ENCODE results near the gene DARS1. TPM values are rescaled to one million over a fixed set of nuclear protein-coding genes. Genes with fewer than 3 reads are reported as not detected.

DARS1 gene
- total RNA-seq, 4 donors from 2014 or later: 58.7 to 73.6 (median 65.7) TPM

GRCh38 chr2:135954020-135954601 lies 31.3 kb downstream of the DARS1 start:
- no peak for DNase-seq (ENCODE audit: low spot score in 2 of 2)
- WGBS, 2 donors: 95 to 97% methylated on average over 5 of the region's 5 CpGs
- no peak overlapping the region for H3K4me3 ChIP-seq (ENCODE audit: low read depth, poor library complexity, severe bottlenecking)
- TF ChIP-seq, protein P1, sequence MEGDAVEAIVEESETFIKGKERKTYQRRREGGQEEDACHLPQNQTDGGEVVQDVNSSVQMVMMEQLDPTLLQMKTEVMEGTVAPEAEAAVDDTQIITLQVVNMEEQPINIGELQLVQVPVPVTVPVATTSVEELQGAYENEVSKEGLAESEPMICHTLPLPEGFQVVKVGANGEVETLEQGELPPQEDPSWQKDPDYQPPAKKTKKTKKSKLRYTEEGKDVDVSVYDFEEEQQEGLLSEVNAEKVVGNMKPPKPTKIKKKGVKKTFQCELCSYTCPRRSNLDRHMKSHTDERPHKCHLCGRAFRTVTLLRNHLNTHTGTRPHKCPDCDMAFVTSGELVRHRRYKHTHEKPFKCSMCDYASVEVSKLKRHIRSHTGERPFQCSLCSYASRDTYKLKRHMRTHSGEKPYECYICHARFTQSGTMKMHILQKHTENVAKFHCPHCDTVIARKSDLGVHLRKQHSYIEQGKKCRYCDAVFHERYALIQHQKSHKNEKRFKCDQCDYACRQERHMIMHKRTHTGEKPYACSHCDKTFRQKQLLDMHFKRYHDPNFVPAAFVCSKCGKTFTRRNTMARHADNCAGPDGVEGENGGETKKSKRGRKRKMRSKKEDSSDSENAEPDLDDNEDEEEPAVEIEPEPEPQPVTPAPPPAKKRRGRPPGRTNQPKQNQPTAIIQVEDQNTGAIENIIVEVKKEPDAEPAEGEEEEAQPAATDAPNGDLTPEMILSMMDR (IDR thresholded peaks at IDR 0.05): no peak
- no peak for TF ChIP-seq POLR2A (IDR thresholded peaks at IDR 0.05)
- intact Hi-C loops (cut with DNase I; ENCODE audit: low total_unique reads): no loop called here

DNA sequence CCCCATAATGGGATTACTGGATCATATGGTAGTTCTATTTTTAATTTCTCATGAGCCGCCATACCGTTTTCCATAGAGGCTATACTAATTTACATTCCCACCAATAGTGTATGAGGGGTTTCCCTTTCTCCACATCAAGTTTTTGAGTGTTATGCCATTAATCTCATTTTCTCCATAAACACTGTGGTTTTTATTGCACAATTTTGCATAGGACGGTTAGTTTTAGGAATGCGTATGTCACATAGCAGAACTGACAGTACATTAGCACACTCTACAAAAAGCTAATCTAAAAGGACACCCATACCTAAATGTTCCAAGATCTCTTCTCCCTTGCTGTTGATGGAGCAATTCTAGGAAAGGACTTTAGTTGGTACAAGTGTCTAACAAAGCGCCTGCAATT lies 32.5 kb downstream of the DARS1 start:
- intact Hi-C loops (cut with DNase I; ENCODE audit: low total_unique reads): no loop called here
- no peak for DNase-seq (ENCODE audit: low spot score in 2 of 2)
- no peak overlapping the region for H3K4me3 ChIP-seq (ENCODE audit: low read depth, poor library complexity, severe bottlenecking)
- TF ChIP-seq POLR2A (IDR thresholded peaks at IDR 0.05): no peak
- TF ChIP-seq, protein P1 (IDR thresholded peaks at IDR 0.05): no peak
- WGBS, 2 donors: 95 to 96% methylated on average over 5 of the region's 5 CpGs

GRCh38 chr2:135951041-135951583 lies 34.3 kb downstream of the DARS1 start:
- no peak overlapping the region for H3K4me3 ChIP-seq (ENCODE audit: low read depth, poor library complexity, severe bottlenecking)
- intact Hi-C loops (cut with DNase I; ENCODE audit: low total_unique reads): no loop called here

DNA sequence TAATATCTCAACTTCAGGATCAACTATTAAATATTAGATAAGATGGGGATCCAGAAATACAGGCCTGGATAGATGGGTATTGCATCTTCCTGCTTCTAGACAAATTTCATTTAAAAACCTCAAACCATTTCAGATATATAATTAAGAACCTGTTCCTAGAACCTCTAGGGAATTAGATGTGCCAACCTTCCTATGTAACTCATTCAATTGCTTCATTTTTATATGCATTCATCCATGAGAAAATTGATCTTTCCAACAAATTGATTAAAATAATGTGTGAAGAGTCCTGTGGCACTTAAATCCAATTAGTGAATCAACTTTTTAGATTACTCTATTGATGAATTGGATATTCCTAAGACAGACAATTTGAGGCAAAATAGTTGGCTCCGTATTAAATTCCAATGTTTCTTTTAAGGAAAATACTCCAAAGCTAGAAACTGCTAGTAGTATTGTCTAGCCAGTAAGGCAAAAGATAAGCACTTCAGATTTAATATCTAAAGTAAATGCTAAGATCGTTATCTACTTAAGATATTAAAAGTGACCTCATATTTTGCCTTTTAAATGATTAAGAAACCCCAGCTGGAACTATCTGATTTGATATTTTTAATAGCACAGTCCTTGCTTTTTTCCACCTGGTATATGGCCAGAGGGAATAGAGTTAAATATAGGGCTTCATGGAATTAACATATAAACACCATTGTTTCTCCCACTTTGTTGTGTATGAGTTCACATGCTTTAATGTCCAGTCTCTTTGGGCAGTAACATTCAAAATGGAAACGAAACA lies 35.8 kb downstream of the DARS1 start:
- 66 to 70% methylated on average over 3 of the region's 3 CpGs for WGBS, 2 donors
- intact Hi-C loops (cut with DNase I; ENCODE audit: low total_unique reads): no loop called here
- TF ChIP-seq, protein P1 (IDR thresholded peaks at IDR 0.05): no peak
- TF ChIP-seq POLR2A (IDR thresholded peaks at IDR 0.05): no peak
- DNase-seq (ENCODE audit: low spot score in 2 of 2): no peak
- H3K4me3 ChIP-seq (ENCODE audit: low read depth, poor library complexity, severe bottlenecking): no peak overlapping the region

More at GRCh38 chr2:135951041-135951583, 34.3 kb downstream of the DARS1 start:
- WGBS, 2 donors: 83 to 84% methylated on average over 3 of the region's 3 CpGs
- no peak for DNase-seq (ENCODE audit: low spot score in 2 of 2)
- TF ChIP-seq POLR2A (IDR thresholded peaks at IDR 0.05): no peak
- TF ChIP-seq, protein P1 (IDR thresholded peaks at IDR 0.05): no peak

GRCh38 chr2:135948642-135949355 lies 36.6 kb downstream of the DARS1 start:
- TF ChIP-seq, protein P1 (IDR thresholded peaks at IDR 0.05): no peak
- no peak for TF ChIP-seq POLR2A (IDR thresholded peaks at IDR 0.05)
- no peak overlapping the region for H3K4me3 ChIP-seq (ENCODE audit: low read depth, poor library complexity, severe bottlenecking)
- peak in 1 of 2 donors; percentile 22 for DNase-seq (ENCODE audit: low spot score in 2 of 2)
- intact Hi-C loops (cut with DNase I; ENCODE audit: low total_unique reads): no loop called here
- WGBS, 2 donors: 52 to 63% methylated on average over 9 of the region's 9 CpGs
